Common myeloid progenitor, CD34-positive (primary cell): Measurements from ENCODE around the gene EDA.

Source experiments
- CTCF ChIA-PET: fragments of 350-600 bp; sonication (Branson Sonifier 250); formaldehyde crosslinking; loops from one replicate; lab custom pipeline; 2021; ENCODE audit warnings: antibody characterized with exemption; lab: Charles Lee
- POLR2A ChIA-PET: fragments of 350-600 bp; sonication (Branson Sonifier 250); formaldehyde crosslinking; loops from one replicate; lab custom pipeline; 2021; ENCODE audit warnings: antibody characterized with exemption; lab: Charles Lee
- DNase-seq, 3 donors: peaks; one replicate each; pipeline versions ENCODE4 v3.0.0 to v3.0.0-alpha.2; 2013
- H3K27ac ChIP-seq, 2 experiments: 1 replicate in 1 of 2; 2 replicates in 1 of 2; pipeline ENCODE4 v1.7.0; 2013; ENCODE audit warnings: inconsistent platforms in 2 of 2, low read length in 2 of 2, mild to moderate bottlenecking in 2 of 2, low read depth in 1 of 2, moderate library complexity in 1 of 2; ENCODE audit not compliant: severe bottlenecking in 2 of 2, insufficient read depth in 1 of 2, poor library complexity in 1 of 2
- H3K27me3 ChIP-seq, 5 experiments: replicated peaks in 2 of 5; 1 replicate in 3 of 5; 2 replicates in 2 of 5; pipeline versions ENCODE4 v1.6.1 to v1.7.0; 2013; ENCODE audit warnings: low read length in 4 of 5, mild to moderate bottlenecking in 2 of 5, moderate library complexity in 2 of 5, inconsistent platforms in 1 of 5; ENCODE audit not compliant: insufficient read depth in 5 of 5, control insufficient read depth in 4 of 5
- H3K36me3 ChIP-seq, 4 experiments: 1 replicate in 2 of 4; 2 replicates in 2 of 4; pipeline versions ENCODE4 v1.6.1 to v1.7.0; 2013; ENCODE audit warnings: low read length in 3 of 4, control low read depth in 1 of 4, mild to moderate bottlenecking in 1 of 4; ENCODE audit not compliant: control insufficient read depth in 4 of 4, insufficient read depth in 4 of 4
- H3K4me1 ChIP-seq, 4 experiments: 1 replicate in 3 of 4; 2 replicates in 1 of 4; pipeline versions ENCODE4 v1.6.1 to v1.7.1; 2013; ENCODE audit warnings: low read length in 3 of 4, mild to moderate bottlenecking in 3 of 4, control low read depth in 1 of 4, inconsistent platforms in 1 of 4, moderate library complexity in 1 of 4; ENCODE audit not compliant: control insufficient read depth in 4 of 4, insufficient read depth in 4 of 4; ENCODE audit errors: control extremely low read depth in 1 of 4
- H3K4me3 ChIP-seq, 7 experiments: 1 replicate in 4 of 7; 2 replicates in 3 of 7; pipeline versions ENCODE4 v1.5.1 to v1.7.0; 2013; ENCODE audit warnings: mild to moderate bottlenecking in 7 of 7, low read length in 6 of 7, moderate library complexity in 6 of 7, inconsistent platforms in 2 of 7, low read depth in 2 of 7, control low read depth in 1 of 7; ENCODE audit not compliant: insufficient read depth in 4 of 7, control insufficient read depth in 1 of 7; ENCODE audit errors: extremely low read depth in 1 of 7
- H3K9me3 ChIP-seq, 5 experiments: 1 replicate in 4 of 5; 2 replicates in 1 of 5; pipeline versions ENCODE4 v1.6.1 to v1.7.1; 2013; ENCODE audit warnings: low read length in 4 of 5, mild to moderate bottlenecking in 2 of 5, inconsistent platforms in 1 of 5, low read depth in 1 of 5, moderate library complexity in 1 of 5; ENCODE audit not compliant: control insufficient read depth in 4 of 5, insufficient read depth in 2 of 5; ENCODE audit errors: control extremely low read depth in 1 of 5
- WGBS: methylation state at CpG from one replicate; pipeline ENCODE4 v1.1.5; 2013; ENCODE audit not compliant: insufficient coverage; 5-methylcytosine and 5-hydroxymethylcytosine counted together

The EDA gene

GRCh38 chrX:69968950-69969349 is 353.0 kb downstream of the EDA start:
- CTCF ChIA-PET: no interaction called here
- H3K4me3 ChIP-seq: no peak overlapping the region
- no peak overlapping the region for H3K27ac ChIP-seq
- POLR2A ChIA-PET: no interaction called here
- H3K9me3 ChIP-seq: no peaks in the 10 kb centered on the region
- no peaks in the 10 kb centered on the region for H3K36me3 ChIP-seq
- H3K4me1 ChIP-seq: no peaks in the 10 kb centered on the region
- DNase-seq: no peak
- H3K27me3 ChIP-seq: no peaks in the 10 kb centered on the region
- 73% methylated on average over 2 of the region's 4 CpGs for WGBS

- Histone ChIP-seq H3K27ac (no peak overlapping the region), H3K36me3 (no peaks in the 10 kb centered on the region), H3K9me3 (no peaks in the 10 kb centered on the region), H3K4me3 (no peak overlapping the region), H3K27me3 (no peaks in the 10 kb centered on the region), H3K4me1 (no peaks in the 10 kb centered on the region)
- POLR2A ChIA-PET: no interaction called here
- DNase-seq: no peak
- no CpG with 5 or more reads among the region's 1 CpG for WGBS
- CTCF ChIA-PET: no interaction called here
Observed at GRCh38 chrX:69969460-69969859, 353.5 kb downstream of the EDA start.

- POLR2A ChIA-PET: no interaction called here
- Histone ChIP-seq H3K4me3 (no peak overlapping the region), H3K4me1 (no peaks in the 10 kb centered on the region), H3K27me3 (no peaks in the 10 kb centered on the region), H3K9me3 (no peaks in the 10 kb centered on the region), H3K27ac (no peak overlapping the region), H3K36me3 (no peaks in the 10 kb centered on the region)
- 77% methylated on average over 1 of the region's 2 CpGs for WGBS
- CTCF ChIA-PET: interaction anchor here (0.6 kb wide), 1 partner anchor 110 kb away, joined by 3 read pairs; no protein-coding TSS in a partner anchor
- DNase-seq: no peak
Observed at GRCh38 chrX:69987691-69988090, 371.8 kb downstream of the EDA start.

GRCh38 chrX:69988955-69989394 is 373.1 kb downstream of the EDA start:
- CTCF ChIA-PET: no interaction called here
- Histone ChIP-seq H3K9me3 (no peaks in the 10 kb centered on the region), H3K4me1 (no peaks in the 10 kb centered on the region), H3K4me3 (no peak overlapping the region), H3K27me3 (no peaks in the 10 kb centered on the region), H3K36me3 (no peaks in the 10 kb centered on the region), H3K27ac (no peak overlapping the region)
- 80% methylated on average over 2 of the region's 3 CpGs for whole genome bisulfite sequencing
- DNase-seq: no peak
- POLR2A ChIA-PET: no interaction called here

- H3K9me3 ChIP-seq: no peaks in the 10 kb centered on the region
- DNase-seq: no peak
- no peaks in the 10 kb centered on the region for H3K4me1 ChIP-seq
- no peak overlapping the region for H3K27ac ChIP-seq
- 96% methylated on average over 3 of the region's 3 CpGs for WGBS
- ChIA-PET CTCF (no interaction called here), POLR2A (no interaction called here)
- no peaks in the 10 kb centered on the region for H3K36me3 ChIP-seq
- H3K4me3 ChIP-seq: no peak overlapping the region
- peaks cover 0 to 6% (median 0%) of the 10 kb centered on the region in 5 experiments for H3K27me3 ChIP-seq
Observed at GRCh38 chrX:69991685-69992084, 375.8 kb downstream of the EDA start.

- CTCF ChIA-PET: no interaction called here
- H3K27ac ChIP-seq: no peak overlapping the region
Observed at GRCh38 chrX:69993494-69993893, 377.6 kb downstream of the EDA start.

GRCh38 chrX:69995362-69996112 is 379.6 kb downstream of the EDA start:
- H3K27me3 ChIP-seq: peaks cover 0 to 6% (median 0%) of the 10 kb centered on the region in 5 experiments
- H3K36me3 ChIP-seq: no peaks in the 10 kb centered on the region
- H3K9me3 ChIP-seq: no peaks in the 10 kb centered on the region
- no peak for DNase-seq
- ChIA-PET CTCF (no interaction called here), POLR2A (no interaction called here)
- H3K4me1 ChIP-seq: no peaks in the 10 kb centered on the region
- no peak overlapping the region for H3K27ac ChIP-seq
- 100% methylated on average over 1 of the region's 2 CpGs for WGBS
- no peak overlapping the region for H3K4me3 ChIP-seq

More at GRCh38 chrX:69993494-69993893, 377.6 kb downstream of the EDA start:
- Histone ChIP-seq H3K36me3 (no peaks in the 10 kb centered on the region), H3K27me3 (peaks cover 0 to 6% (median 0%) of the 10 kb centered on the region in 5 experiments), H3K4me1 (no peaks in the 10 kb centered on the region), H3K9me3 (no peaks in the 10 kb centered on the region), H3K4me3 (no peak overlapping the region)
- no peak for DNase-seq
- POLR2A ChIA-PET: no interaction called here
